ENCODE measurements around the gene ADGRF1. TPM values are rescaled to one million over a fixed set of nuclear protein-coding genes. Genes with fewer than 3 reads are reported as not detected.

The ADGRF1 gene
- total RNA-seq, 1 donor from 2014 or later = not detected

- peak; percentile 9 for DNase-seq (ENCODE audit: low spot score)
- no peaks in the 10 kb centered on the region for H3K9me3 Mint-ChIP-seq (ENCODE audit: unreplicated experiment)
- peaks cover 39% of the 10 kb centered on the region for H3K4me1 Mint-ChIP-seq (ENCODE audit: unreplicated experiment)
- H3K36me3 Mint-ChIP-seq (ENCODE audit: low read depth, unreplicated experiment) = no peaks in the 10 kb centered on the region
- H3K4me3 Mint-ChIP-seq (ENCODE audit: unreplicated experiment) = no peak overlapping the region
- H3K27ac Mint-ChIP-seq (ENCODE audit: unreplicated experiment) = peak overlapping the region; percentile 87
- no peak for TF ChIP-seq CTCF (IDR thresholded peaks at IDR 0.05; ENCODE audit: unreplicated experiment)
- H3K27me3 Mint-ChIP-seq (ENCODE audit: unreplicated experiment) = peaks cover 7% of the 10 kb centered on the region
Measured at GRCh38 chr6:46990031-46990644, 52.0 kb downstream of the ADGRF1 start.

- Mint-ChIP-seq H3K27ac (ENCODE audit: unreplicated experiment) (peak overlapping the region; percentile 87), H3K36me3 (ENCODE audit: low read depth, unreplicated experiment) (no peaks in the 10 kb centered on the region), H3K9me3 (ENCODE audit: unreplicated experiment) (no peaks in the 10 kb centered on the region), H3K4me1 (ENCODE audit: unreplicated experiment) (peaks cover 39% of the 10 kb centered on the region), H3K27me3 (ENCODE audit: unreplicated experiment) (peaks cover 7% of the 10 kb centered on the region), H3K4me3 (ENCODE audit: unreplicated experiment) (no peak overlapping the region)
- no peak for TF ChIP-seq CTCF (IDR thresholded peaks at IDR 0.05; ENCODE audit: unreplicated experiment)
- no peak for DNase-seq (ENCODE audit: low spot score)
Measured at GRCh38 chr6:46989398-46989797, 52.7 kb downstream of the ADGRF1 start.

- DNase-seq (ENCODE audit: low spot score) = no peak
- Mint-ChIP-seq H3K4me3 (ENCODE audit: unreplicated experiment) (no peak overlapping the region), H3K27me3 (ENCODE audit: unreplicated experiment) (peaks cover 5% of the 10 kb centered on the region), H3K9me3 (ENCODE audit: unreplicated experiment) (no peaks in the 10 kb centered on the region), H3K27ac (ENCODE audit: unreplicated experiment) (no peak overlapping the region), H3K36me3 (ENCODE audit: low read depth, unreplicated experiment) (no peaks in the 10 kb centered on the region), H3K4me1 (ENCODE audit: unreplicated experiment) (peaks cover 44% of the 10 kb centered on the region)
- no peak for TF ChIP-seq CTCF (IDR thresholded peaks at IDR 0.05; ENCODE audit: unreplicated experiment)
Measured at GRCh38 chr6:46985943-46986342, 56.2 kb downstream of the ADGRF1 start.

GRCh38 chr6:46983007-46983411 is 59.1 kb downstream of the ADGRF1 start:
- Mint-ChIP-seq H3K9me3 (ENCODE audit: unreplicated experiment) (no peaks in the 10 kb centered on the region), H3K27ac (ENCODE audit: unreplicated experiment) (peak overlapping the region; percentile 58), H3K36me3 (ENCODE audit: low read depth, unreplicated experiment) (no peaks in the 10 kb centered on the region), H3K4me3 (ENCODE audit: unreplicated experiment) (no peak overlapping the region), H3K4me1 (ENCODE audit: unreplicated experiment) (peaks cover 28% of the 10 kb centered on the region), H3K27me3 (ENCODE audit: unreplicated experiment) (peaks cover 2% of the 10 kb centered on the region)
- no peak for TF ChIP-seq CTCF (IDR thresholded peaks at IDR 0.05; ENCODE audit: unreplicated experiment)
- no peak for DNase-seq (ENCODE audit: low spot score)

GRCh38 chr6:46979206-46979605 is 62.9 kb downstream of the ADGRF1 start:
- Mint-ChIP-seq H3K27me3 (ENCODE audit: unreplicated experiment) (no peaks in the 10 kb centered on the region), H3K4me1 (ENCODE audit: unreplicated experiment) (peaks cover 19% of the 10 kb centered on the region), H3K36me3 (ENCODE audit: low read depth, unreplicated experiment) (no peaks in the 10 kb centered on the region), H3K4me3 (ENCODE audit: unreplicated experiment) (no peak overlapping the region), H3K9me3 (ENCODE audit: unreplicated experiment) (no peaks in the 10 kb centered on the region), H3K27ac (ENCODE audit: unreplicated experiment) (no peak overlapping the region)
- DNase-seq (ENCODE audit: low spot score) = no peak
- no peak for TF ChIP-seq CTCF (IDR thresholded peaks at IDR 0.05; ENCODE audit: unreplicated experiment)

Data from endothelial cell (in vitro differentiated cells).